ENCODE measurements around the gene GPR152.

GPR152 gene

GRCh38 chr11:67440229-67441097, 12.1 kb downstream of the GPR152 start:
- no peak for DNase-seq (ENCODE audit: low spot score)

GRCh38 chr11:67439321-67440228, 13.0 kb downstream of the GPR152 start:
- DNase-seq (ENCODE audit: low spot score) = no peak

GRCh38 chr11:67438158-67438902, 14.2 kb downstream of the GPR152 start:
- DNase-seq (ENCODE audit: low spot score) = peak; percentile 88

- DNase-seq (ENCODE audit: low spot score) = no peak
Measured at GRCh38 chr11:67437809-67438157, 14.7 kb downstream of the GPR152 start.

- DNase-seq (ENCODE audit: low spot score) = peak; percentile 77
Measured at GRCh38 chr11:67437082-67437808, 15.3 kb downstream of the GPR152 start, which contains the start of gene PTPRCAP. Gene PTPRCAP, minus strand, starts transcription at chr11:67437682. Its CDS starts 63 bp downstream, at chr11:67437619.

GRCh38 chr11:67436459-67437081, 16.0 kb downstream of the GPR152 start:
- DNase-seq (ENCODE audit: low spot score) = peak; percentile 89

- no peak for DNase-seq (ENCODE audit: low spot score)
Measured at GRCh38 chr11:67435727-67436458, 16.6 kb downstream of the GPR152 start.

GRCh38 chr11:67435031-67435726, 17.4 kb downstream of the GPR152 start:
- no peak for DNase-seq (ENCODE audit: low spot score)

GRCh38 chr11:67434395-67434881, 18.1 kb downstream of the GPR152 start:
- DNase-seq (ENCODE audit: low spot score) = no peak

- no peak for DNase-seq (ENCODE audit: low spot score)
Measured at GRCh38 chr11:67433536-67434394, 18.8 kb downstream of the GPR152 start.

- DNase-seq (ENCODE audit: low spot score) = no peak
Measured at GRCh38 chr11:67432655-67433349, 19.7 kb downstream of the GPR152 start.

- DNase-seq (ENCODE audit: low spot score) = no peak
Measured at GRCh38 chr11:67431346-67432249, 20.9 kb downstream of the GPR152 start.

- no peak for DNase-seq (ENCODE audit: low spot score)
Measured at GRCh38 chr11:67429722-67430121, 22.8 kb downstream of the GPR152 start.

GRCh38 chr11:67429038-67429668, 23.4 kb downstream of the GPR152 start:
- DNase-seq (ENCODE audit: low spot score) = no peak

GRCh38 chr11:67428052-67429001, 24.2 kb downstream of the GPR152 start, which contains the start of gene RPS6KB2:
Gene RPS6KB2, plus strand, starts transcription at chr11:67428494. Its CDS starts 52 bp downstream, at chr11:67428546.
- peak; percentile 99 for DNase-seq (ENCODE audit: low spot score)
